Effector memory CD4-positive, alpha-beta T cell (primary cell): ENCODE results near the gene KRTAP2-1.

Experiments used
- DNase-seq, 3 donors: peaks; one replicate each; pipeline ENCODE4 v3.0.0-alpha.2; 2020
- H3K27ac ChIP-seq: 2 replicates; pipeline ENCODE4 v1.7.0; 2013; ENCODE audit warnings: mild to moderate bottlenecking, low read length, moderate library complexity; ENCODE audit not compliant: insufficient read depth, poor library complexity, severe bottlenecking
- H3K27me3 ChIP-seq: replicated peaks from 2 replicates; pipeline ENCODE4 v1.7.0; 2013; ENCODE audit warnings: mild to moderate bottlenecking, low read length; ENCODE audit not compliant: insufficient read depth, control insufficient read depth, poor library complexity, severe bottlenecking
- H3K36me3 ChIP-seq: 2 replicates; pipeline ENCODE4 v1.7.0; 2013; ENCODE audit warnings: mild to moderate bottlenecking, low read length, moderate library complexity; ENCODE audit not compliant: control insufficient read depth, insufficient read depth
- H3K4me1 ChIP-seq: 2 replicates; pipeline ENCODE4 v1.7.0; 2013; ENCODE audit warnings: low read length, mild to moderate bottlenecking; ENCODE audit not compliant: control insufficient read depth, insufficient read depth, poor library complexity, severe bottlenecking
- H3K4me3 ChIP-seq: 2 replicates; pipeline ENCODE4 v1.7.0; 2013; ENCODE audit warnings: low read length, low read depth, mild to moderate bottlenecking; ENCODE audit not compliant: insufficient read depth, poor library complexity, severe bottlenecking
- H3K9me3 ChIP-seq: 2 replicates; pipeline ENCODE4 v1.7.0; 2013; ENCODE audit warnings: mild to moderate bottlenecking, low read length, moderate library complexity; ENCODE audit not compliant: control insufficient read depth

KRTAP2-1 gene

GRCh38 chr17:41015454-41015853, 31.7 kb downstream of the KRTAP2-1 start:
- no peaks in the 10 kb centered on the region for H3K4me1 ChIP-seq
- no peak overlapping the region for H3K4me3 ChIP-seq
- no peak for DNase-seq
- H3K27ac ChIP-seq: no peak overlapping the region
- no peaks in the 10 kb centered on the region for H3K36me3 ChIP-seq
- H3K9me3 ChIP-seq: no peaks in the 10 kb centered on the region
- H3K27me3 ChIP-seq: no peaks in the 10 kb centered on the region

GRCh38 chr17:41013606-41014005, 33.5 kb downstream of the KRTAP2-1 start:
- no peak for DNase-seq
- H3K36me3 ChIP-seq: no peaks in the 10 kb centered on the region
- H3K9me3 ChIP-seq: no peaks in the 10 kb centered on the region
- no peak overlapping the region for H3K4me3 ChIP-seq
- H3K4me1 ChIP-seq: no peaks in the 10 kb centered on the region
- no peak overlapping the region for H3K27ac ChIP-seq
- H3K27me3 ChIP-seq: no peaks in the 10 kb centered on the region

- DNase-seq: no peak
- H3K36me3 ChIP-seq: no peaks in the 10 kb centered on the region
- H3K27ac ChIP-seq: no peak overlapping the region
- no peaks in the 10 kb centered on the region for H3K27me3 ChIP-seq
- H3K4me1 ChIP-seq: no peaks in the 10 kb centered on the region
- no peaks in the 10 kb centered on the region for H3K9me3 ChIP-seq
- H3K4me3 ChIP-seq: no peak overlapping the region
Observed at GRCh38 chr17:41013181-41013580, 33.9 kb downstream of the KRTAP2-1 start.

GRCh38 chr17:41012326-41013120, 34.6 kb downstream of the KRTAP2-1 start:
- H3K4me1 ChIP-seq: no peaks in the 10 kb centered on the region
- H3K9me3 ChIP-seq: no peaks in the 10 kb centered on the region
- H3K27ac ChIP-seq: no peak overlapping the region
- no peaks in the 10 kb centered on the region for H3K36me3 ChIP-seq
- no peaks in the 10 kb centered on the region for H3K27me3 ChIP-seq
- H3K4me3 ChIP-seq: no peak overlapping the region
- no peak for DNase-seq

GRCh38 chr17:41010441-41010840, 36.7 kb downstream of the KRTAP2-1 start:
- no peaks in the 10 kb centered on the region for H3K36me3 ChIP-seq
- DNase-seq: no peak
- H3K4me1 ChIP-seq: no peaks in the 10 kb centered on the region
- H3K27ac ChIP-seq: no peak overlapping the region
- H3K27me3 ChIP-seq: no peaks in the 10 kb centered on the region
- H3K9me3 ChIP-seq: no peaks in the 10 kb centered on the region
- H3K4me3 ChIP-seq: no peak overlapping the region

- no peak for DNase-seq
- Histone ChIP-seq H3K36me3 (no peaks in the 10 kb centered on the region), H3K27ac (no peak overlapping the region)
Observed at GRCh38 chr17:41009936-41010335, 37.2 kb downstream of the KRTAP2-1 start.

GRCh38 chr17:41009301-41009760, 37.8 kb downstream of the KRTAP2-1 start:
- H3K36me3 ChIP-seq: no peaks in the 10 kb centered on the region
- no peak overlapping the region for H3K4me3 ChIP-seq
- H3K27me3 ChIP-seq: no peaks in the 10 kb centered on the region
- no peaks in the 10 kb centered on the region for H3K4me1 ChIP-seq
- H3K27ac ChIP-seq: no peak overlapping the region
- DNase-seq: no peak
- no peaks in the 10 kb centered on the region for H3K9me3 ChIP-seq

More at GRCh38 chr17:41009936-41010335, 37.2 kb downstream of the KRTAP2-1 start:
- no peaks in the 10 kb centered on the region for H3K9me3 ChIP-seq
- no peaks in the 10 kb centered on the region for H3K4me1 ChIP-seq
- no peaks in the 10 kb centered on the region for H3K27me3 ChIP-seq
- no peak overlapping the region for H3K4me3 ChIP-seq

GRCh38 chr17:41008811-41009210, 38.3 kb downstream of the KRTAP2-1 start, which contains the start of gene KRTAP3-1:
KRTAP3-1 (minus strand) TSS chr17:41009128; CDS start chr17:41009074, 54 bp downstream.
- H3K4me1 ChIP-seq: no peaks in the 10 kb centered on the region
- H3K9me3 ChIP-seq: no peaks in the 10 kb centered on the region
- H3K4me3 ChIP-seq: no peak within 1 kb of the TSS
- DNase-seq: no peak
- H3K27me3 ChIP-seq: no peaks in the 10 kb centered on the region
- no peak within 1 kb of the TSS for H3K27ac ChIP-seq
- H3K36me3 ChIP-seq: no peaks in the 10 kb centered on the region

- DNase-seq: no peak
- H3K4me3 ChIP-seq: no peak overlapping the region
- H3K27me3 ChIP-seq: no peaks in the 10 kb centered on the region
- H3K4me1 ChIP-seq: no peaks in the 10 kb centered on the region
- no peaks in the 10 kb centered on the region for H3K36me3 ChIP-seq
- H3K27ac ChIP-seq: no peak overlapping the region
- H3K9me3 ChIP-seq: no peaks in the 10 kb centered on the region
Observed at GRCh38 chr17:41004397-41004796, 42.7 kb downstream of the KRTAP2-1 start.

- no peaks in the 10 kb centered on the region for H3K36me3 ChIP-seq
- DNase-seq: no peak
- H3K4me1 ChIP-seq: no peaks in the 10 kb centered on the region
- no peaks in the 10 kb centered on the region for H3K9me3 ChIP-seq
- H3K27me3 ChIP-seq: no peaks in the 10 kb centered on the region
- no peak overlapping the region for H3K4me3 ChIP-seq
- H3K27ac ChIP-seq: no peak overlapping the region
Observed at GRCh38 chr17:41003926-41004325, 43.2 kb downstream of the KRTAP2-1 start.
